HepG2 (cell line): ENCODE results near the gene ATP10A.

ENCODE experiments used
- GPBP1L1 ChIP-seq: sonication (generic); formaldehyde crosslinking; IDR thresholded peaks from 2 replicates; pipeline ENCODE4 v1.5.0; 2020; ENCODE audit warnings: mild to moderate bottlenecking, missing genetic modification reagents
- HNRNPL ChIP-seq: fragments of 200-400 bp; formaldehyde crosslinking; IDR thresholded peaks from 2 replicates; pipeline ENCODE4 v1.6.1; 2017; ENCODE audit warnings: mild to moderate bottlenecking, low read depth, low read length
- KDM4B ChIP-seq: sonication (generic); formaldehyde crosslinking; IDR thresholded peaks from 2 replicates; pipeline ENCODE4 v1.4.0; 2020; ENCODE audit warnings: missing genetic modification reagents
- TF ChIP-seq, protein P1 (sequence below): sonication (generic); formaldehyde crosslinking; IDR thresholded peaks from 2 replicates; pipeline ENCODE4 v1.5.0; 2020; ENCODE audit warnings: mild to moderate bottlenecking, missing genetic modification reagents, moderate library complexity

- TF ChIP-seq KDM4B (CRISPR knock-in tag): no peak
- TF ChIP-seq, protein P1, sequence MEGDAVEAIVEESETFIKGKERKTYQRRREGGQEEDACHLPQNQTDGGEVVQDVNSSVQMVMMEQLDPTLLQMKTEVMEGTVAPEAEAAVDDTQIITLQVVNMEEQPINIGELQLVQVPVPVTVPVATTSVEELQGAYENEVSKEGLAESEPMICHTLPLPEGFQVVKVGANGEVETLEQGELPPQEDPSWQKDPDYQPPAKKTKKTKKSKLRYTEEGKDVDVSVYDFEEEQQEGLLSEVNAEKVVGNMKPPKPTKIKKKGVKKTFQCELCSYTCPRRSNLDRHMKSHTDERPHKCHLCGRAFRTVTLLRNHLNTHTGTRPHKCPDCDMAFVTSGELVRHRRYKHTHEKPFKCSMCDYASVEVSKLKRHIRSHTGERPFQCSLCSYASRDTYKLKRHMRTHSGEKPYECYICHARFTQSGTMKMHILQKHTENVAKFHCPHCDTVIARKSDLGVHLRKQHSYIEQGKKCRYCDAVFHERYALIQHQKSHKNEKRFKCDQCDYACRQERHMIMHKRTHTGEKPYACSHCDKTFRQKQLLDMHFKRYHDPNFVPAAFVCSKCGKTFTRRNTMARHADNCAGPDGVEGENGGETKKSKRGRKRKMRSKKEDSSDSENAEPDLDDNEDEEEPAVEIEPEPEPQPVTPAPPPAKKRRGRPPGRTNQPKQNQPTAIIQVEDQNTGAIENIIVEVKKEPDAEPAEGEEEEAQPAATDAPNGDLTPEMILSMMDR: no peak
- TF ChIP-seq GPBP1L1 (CRISPR knock-in tag): no peak
- TF ChIP-seq HNRNPL: no peak
Observed at GRCh38 chr15:25863111-25863967, at the start of gene ATP10A.
